ENCODE results near the gene ETV6.

ETV6 gene

GRCh38 chr12:11707535-11707934 is 58.1 kb downstream of the ETV6 start:
- in situ Hi-C loops (cut with HindIII; ENCODE audit: low sequenced_read_pairs) = no loop called here
- TF ChIP-seq, protein P1, sequence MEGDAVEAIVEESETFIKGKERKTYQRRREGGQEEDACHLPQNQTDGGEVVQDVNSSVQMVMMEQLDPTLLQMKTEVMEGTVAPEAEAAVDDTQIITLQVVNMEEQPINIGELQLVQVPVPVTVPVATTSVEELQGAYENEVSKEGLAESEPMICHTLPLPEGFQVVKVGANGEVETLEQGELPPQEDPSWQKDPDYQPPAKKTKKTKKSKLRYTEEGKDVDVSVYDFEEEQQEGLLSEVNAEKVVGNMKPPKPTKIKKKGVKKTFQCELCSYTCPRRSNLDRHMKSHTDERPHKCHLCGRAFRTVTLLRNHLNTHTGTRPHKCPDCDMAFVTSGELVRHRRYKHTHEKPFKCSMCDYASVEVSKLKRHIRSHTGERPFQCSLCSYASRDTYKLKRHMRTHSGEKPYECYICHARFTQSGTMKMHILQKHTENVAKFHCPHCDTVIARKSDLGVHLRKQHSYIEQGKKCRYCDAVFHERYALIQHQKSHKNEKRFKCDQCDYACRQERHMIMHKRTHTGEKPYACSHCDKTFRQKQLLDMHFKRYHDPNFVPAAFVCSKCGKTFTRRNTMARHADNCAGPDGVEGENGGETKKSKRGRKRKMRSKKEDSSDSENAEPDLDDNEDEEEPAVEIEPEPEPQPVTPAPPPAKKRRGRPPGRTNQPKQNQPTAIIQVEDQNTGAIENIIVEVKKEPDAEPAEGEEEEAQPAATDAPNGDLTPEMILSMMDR (IDR thresholded peaks at IDR 0.05; ENCODE audit: low read depth, low read length) = no peak
- H3K4me3 ChIP-seq (ENCODE audit: low read depth, low read length) = no peak overlapping the region
- no peak for DNase-seq (ENCODE audit: low read depth, low spot score)

DNA sequence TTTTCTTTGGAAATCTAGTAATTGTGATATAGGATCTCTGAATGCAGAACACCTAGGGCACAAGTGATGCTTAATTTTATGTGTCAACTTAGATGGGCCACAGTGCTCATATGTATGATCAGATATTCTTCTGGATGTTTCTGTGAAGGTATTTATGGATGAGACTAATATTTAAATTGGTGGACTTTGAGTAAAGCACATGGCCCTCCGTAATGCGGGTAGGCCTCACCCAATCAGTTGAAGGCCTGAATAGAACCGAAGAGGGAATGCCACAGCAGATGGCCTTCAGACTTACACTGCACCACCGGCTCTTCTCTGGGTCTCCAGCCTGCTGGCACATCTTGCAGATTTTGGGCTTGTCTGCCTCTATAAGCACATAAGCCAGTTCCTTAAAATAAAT is 60.0 kb downstream of the ETV6 start:
- H3K4me3 ChIP-seq (ENCODE audit: low read depth, low read length) = no peak overlapping the region
- in situ Hi-C loops (cut with HindIII; ENCODE audit: low sequenced_read_pairs) = no loop called here
- TF ChIP-seq, protein P1 (IDR thresholded peaks at IDR 0.05; ENCODE audit: low read depth, low read length) = no peak
- DNase-seq (ENCODE audit: low read depth, low spot score) = no peak

DNA sequence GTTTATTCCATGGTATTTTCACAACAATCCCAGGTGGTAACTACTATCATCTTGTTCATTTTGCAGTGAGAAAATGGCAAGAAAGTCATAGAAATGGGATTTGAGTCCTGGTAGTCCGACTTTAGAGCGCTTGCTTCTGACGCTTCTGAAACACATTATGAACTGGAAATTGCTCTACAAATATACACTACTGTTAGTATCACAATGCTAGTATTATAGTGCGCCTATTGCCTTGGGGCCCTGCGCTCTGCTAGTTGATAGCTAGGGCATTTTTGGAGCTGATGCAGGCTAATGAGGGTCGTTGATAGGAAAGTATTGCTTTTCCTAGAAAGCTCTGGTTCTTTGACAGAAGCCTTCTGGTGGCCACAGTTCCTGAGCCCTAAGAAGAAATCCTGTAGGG is 61.0 kb downstream of the ETV6 start:
- TF ChIP-seq, protein P1 (IDR thresholded peaks at IDR 0.05; ENCODE audit: low read depth, low read length) = no peak
- no peak overlapping the region for H3K4me3 ChIP-seq (ENCODE audit: low read depth, low read length)
- in situ Hi-C loops (cut with HindIII; ENCODE audit: low sequenced_read_pairs) = no loop called here
- no peak for DNase-seq (ENCODE audit: low read depth, low spot score)

DNA sequence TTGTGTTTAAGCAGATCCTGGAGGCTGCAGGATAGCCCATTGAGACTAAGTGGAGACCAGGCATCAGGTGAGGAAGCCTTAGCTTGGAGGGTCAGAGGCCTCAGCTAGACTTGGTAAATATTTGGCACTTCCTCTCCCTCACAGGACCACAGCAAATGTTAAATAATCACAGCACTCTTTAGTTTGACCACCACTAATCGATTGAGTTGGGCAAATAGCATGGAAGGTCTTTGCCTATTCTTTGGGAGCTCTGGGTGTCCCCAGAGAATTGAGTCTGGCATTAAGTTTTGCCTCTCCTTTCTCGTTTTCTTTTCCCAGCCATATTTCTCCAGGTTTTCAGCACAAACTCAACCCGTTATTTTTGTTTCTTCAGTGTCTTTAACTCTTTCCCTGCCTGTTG is 61.4 kb downstream of the ETV6 start:
- H3K4me3 ChIP-seq (ENCODE audit: low read depth, low read length) = no peak overlapping the region
- TF ChIP-seq, protein P1 (IDR thresholded peaks at IDR 0.05; ENCODE audit: low read depth, low read length) = no peak
- no peak for DNase-seq (ENCODE audit: low read depth, low spot score)
- in situ Hi-C loops (cut with HindIII; ENCODE audit: low sequenced_read_pairs) = no loop called here

DNA sequence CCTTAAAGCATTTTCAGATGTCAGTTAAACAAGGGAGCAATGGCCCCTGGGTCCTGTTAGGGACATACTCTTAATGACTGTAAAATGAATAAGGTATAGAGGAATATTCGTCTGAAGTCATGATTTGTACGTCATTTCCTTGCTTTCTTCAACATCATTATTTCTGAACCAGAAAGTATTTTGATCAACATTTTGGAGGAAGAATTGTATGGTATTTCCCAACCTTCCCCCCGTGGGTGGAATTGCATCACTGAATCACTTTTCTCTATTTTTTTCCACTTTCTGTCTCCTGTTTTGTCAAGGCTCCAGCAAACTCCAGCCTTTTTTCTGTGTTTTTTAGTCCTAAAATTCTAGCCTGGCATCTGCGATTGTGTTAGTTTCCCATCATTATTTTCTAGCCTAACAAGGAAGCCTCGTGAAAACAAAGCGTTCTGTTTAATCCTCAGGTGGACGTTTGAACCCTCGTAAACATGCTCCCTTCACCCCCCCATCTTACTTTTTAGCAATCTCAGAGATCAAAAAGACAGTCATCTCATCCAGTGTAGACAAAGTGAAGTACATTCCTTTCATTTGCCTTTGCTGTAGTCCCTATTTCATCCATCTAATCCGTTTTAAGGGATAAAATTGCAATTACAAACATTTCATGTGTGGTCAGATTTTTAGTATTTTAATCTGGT is 62.3 kb downstream of the ETV6 start:
- TF ChIP-seq, protein P1 (IDR thresholded peaks at IDR 0.05; ENCODE audit: low read depth, low read length) = no peak
- in situ Hi-C loops (cut with HindIII; ENCODE audit: low sequenced_read_pairs) = no loop called here
- no peak for DNase-seq (ENCODE audit: low read depth, low spot score)
- H3K4me3 ChIP-seq (ENCODE audit: low read depth, low read length) = no peak overlapping the region

- TF ChIP-seq, protein P1 (IDR thresholded peaks at IDR 0.05; ENCODE audit: low read depth, low read length) = no peak
- no peak overlapping the region for H3K4me3 ChIP-seq (ENCODE audit: low read depth, low read length)
- in situ Hi-C loops (cut with HindIII; ENCODE audit: low sequenced_read_pairs) = no loop called here
- DNase-seq (ENCODE audit: low read depth, low spot score) = no peak
Observed at GRCh38 chr12:11712491-11712890, 63.0 kb downstream of the ETV6 start.
